ENCODE measurements around the gene KATNIP. TPM values are rescaled to one million over a fixed set of nuclear protein-coding genes. Genes with fewer than 3 reads are reported as not detected.

KATNIP gene
- total RNA-seq, 1 experiment from 2014 or later: 21.5 TPM

GRCh38 chr16:27539120-27539519 lies 10.8 kb upstream of the KATNIP start:
- Histone ChIP-seq H3K36me3 (ENCODE audit: control insufficient read depth, insufficient read depth, low read length) (peaks cover 5% of the 10 kb centered on the region), H3K4me3 (ENCODE audit: low read depth, low read length) (no peak overlapping the region), H3K4me1 (no peaks in the 10 kb centered on the region), H3K27me3 (replicated peaks; ENCODE audit: control insufficient read depth, insufficient read depth, low read length) (no peaks in the 10 kb centered on the region), H3K9me3 (no peaks in the 10 kb centered on the region)
- H3K27me3 Mint-ChIP-seq (ENCODE audit: insufficient read depth, unreplicated experiment): no peaks in the 10 kb centered on the region
- H3K4me1 Mint-ChIP-seq (ENCODE audit: low read depth, unreplicated experiment): peaks cover 9% of the 10 kb centered on the region
- no peak overlapping the region for H3K27ac Mint-ChIP-seq (ENCODE audit: unreplicated experiment)
- intact Hi-C loops (cut with micrococcal nuclease; ENCODE audit: unreplicated experiment): no loop called here
- BruUV-seq (replicated peaks): no TSS peak
- no peak for DNase-seq
- H3K4me3 Mint-ChIP-seq (ENCODE audit: unreplicated experiment): no peak overlapping the region
- no peaks in the 10 kb centered on the region for H3K9me3 Mint-ChIP-seq (ENCODE audit: unreplicated experiment)
- ChIA-PET CTCF (no interaction called here), POLR2A (no interaction called here)
- H3K36me3 Mint-ChIP-seq (ENCODE audit: insufficient read depth, unreplicated experiment): peaks cover 72% of the 10 kb centered on the region
- TF ChIP-seq CTCF (IDR thresholded peaks at IDR 0.05; ENCODE audit: insufficient read depth in 1 of 2, low read depth in 1 of 2, low read length in 1 of 2, severe bottlenecking in 1 of 2, unreplicated experiment in 1 of 2): no peak

- Histone ChIP-seq H3K9me3 (no peaks in the 10 kb centered on the region), H3K27me3 (replicated peaks; ENCODE audit: control insufficient read depth, insufficient read depth, low read length) (no peaks in the 10 kb centered on the region), H3K4me3 (ENCODE audit: low read depth, low read length) (no peak overlapping the region), H3K4me1 (no peaks in the 10 kb centered on the region), H3K36me3 (ENCODE audit: control insufficient read depth, insufficient read depth, low read length) (peaks cover 4% of the 10 kb centered on the region)
- no peak overlapping the region for H3K4me3 Mint-ChIP-seq (ENCODE audit: unreplicated experiment)
- CTCF ChIA-PET: no interaction called here
- H3K9me3 Mint-ChIP-seq (ENCODE audit: unreplicated experiment): no peaks in the 10 kb centered on the region
- TF ChIP-seq CTCF (IDR thresholded peaks at IDR 0.05; ENCODE audit: insufficient read depth in 1 of 2, low read depth in 1 of 2, low read length in 1 of 2, severe bottlenecking in 1 of 2, unreplicated experiment in 1 of 2): no peak
- POLR2A ChIA-PET: interaction anchor here (1.2 kb wide), 1 partner anchor 10 kb away, joined by 3 read pairs; the partner anchor contains the start of genes GTF3C1 and KATNIP
- peaks cover 9% of the 10 kb centered on the region for H3K4me1 Mint-ChIP-seq (ENCODE audit: low read depth, unreplicated experiment)
- intact Hi-C loops (cut with micrococcal nuclease; ENCODE audit: unreplicated experiment): no loop called here
- no peak overlapping the region for H3K27ac Mint-ChIP-seq (ENCODE audit: unreplicated experiment)
- no peaks in the 10 kb centered on the region for H3K27me3 Mint-ChIP-seq (ENCODE audit: insufficient read depth, unreplicated experiment)
- DNase-seq: no peak
- no TSS peak for BruUV-seq (replicated peaks)
- H3K36me3 Mint-ChIP-seq (ENCODE audit: insufficient read depth, unreplicated experiment): peaks cover 72% of the 10 kb centered on the region
Measured at GRCh38 chr16:27539636-27540035, 10.3 kb upstream of the KATNIP start.

- no peak for DNase-seq
- Mint-ChIP-seq H3K9me3 (ENCODE audit: unreplicated experiment) (no peaks in the 10 kb centered on the region), H3K4me1 (ENCODE audit: low read depth, unreplicated experiment) (peaks cover 28% of the 10 kb centered on the region), H3K36me3 (ENCODE audit: insufficient read depth, unreplicated experiment) (peaks cover 73% of the 10 kb centered on the region), H3K27me3 (ENCODE audit: insufficient read depth, unreplicated experiment) (no peaks in the 10 kb centered on the region), H3K4me3 (ENCODE audit: unreplicated experiment) (no peak overlapping the region), H3K27ac (ENCODE audit: unreplicated experiment) (no peak overlapping the region)
- POLR2A ChIA-PET: no interaction called here
- peaks cover 8% of the 10 kb centered on the region; the same call in 1 of the 2 replicates for H3K4me1 ChIP-seq
- peaks cover 4% of the 10 kb centered on the region for H3K36me3 ChIP-seq (ENCODE audit: control insufficient read depth, insufficient read depth, low read length)
- no peaks in the 10 kb centered on the region for H3K27me3 ChIP-seq (replicated peaks; ENCODE audit: control insufficient read depth, insufficient read depth, low read length)
- H3K9me3 ChIP-seq: no peaks in the 10 kb centered on the region
- TF ChIP-seq CTCF (IDR thresholded peaks at IDR 0.05; ENCODE audit: insufficient read depth in 1 of 2, low read depth in 1 of 2, low read length in 1 of 2, severe bottlenecking in 1 of 2, unreplicated experiment in 1 of 2): no peak
- H3K4me3 ChIP-seq (ENCODE audit: low read depth, low read length): no peak overlapping the region
- BruUV-seq (replicated peaks): no TSS peak
- intact Hi-C loops (cut with micrococcal nuclease; ENCODE audit: unreplicated experiment): no loop called here
- CTCF ChIA-PET: no interaction called here
Measured at GRCh38 chr16:27543801-27544200, 6.1 kb upstream of the KATNIP start.

Data from Caco-2 (cell line).